Spinal cord (tissue), 10 donors: Measurements from ENCODE around the gene CA6. TPM values are rescaled to one million over a fixed set of nuclear protein-coding genes. Genes with fewer than 3 reads are reported as not detected.
"Not testable (repeated sequence)": the region's sequence is repeated elsewhere in the genome, so short reads cannot be mapped to it uniquely, and the experiment has no call there.

Experiments used
- DNase-seq, 6 donors: peaks; one replicate each; pipeline versions ENCODE4 v3.0.0 to v3.0.0-alpha.2; 2013 to 2015; ENCODE audit warnings: low spot score in 6 of 6, low read depth in 4 of 6
- H3K27ac ChIP-seq: one replicate; pipeline ENCODE4 v1.5.1; 2013; ENCODE audit warnings: low read depth, low read length, control low read depth
- H3K27me3 ChIP-seq: one replicate; pipeline ENCODE4 v1.6.1; 2013; ENCODE audit warnings: low read length; ENCODE audit not compliant: control insufficient read depth, insufficient read depth
- H3K36me3 ChIP-seq: one replicate; pipeline ENCODE4 v1.6.1; 2013; ENCODE audit warnings: low read length; ENCODE audit not compliant: control insufficient read depth, insufficient read depth
- H3K4me1 ChIP-seq: one replicate; pipeline ENCODE4 v1.6.1; 2013; ENCODE audit warnings: low read length; ENCODE audit not compliant: control insufficient read depth, insufficient read depth
- H3K4me3 ChIP-seq: one replicate; pipeline ENCODE4 v1.5.1; 2013; ENCODE audit warnings: low read depth, low read length, control low read depth
- H3K9me3 ChIP-seq: one replicate; pipeline ENCODE4 v1.6.1; 2013; ENCODE audit warnings: low read length; ENCODE audit not compliant: control insufficient read depth, insufficient read depth
- WGBS: methylation state at CpG from one replicate; pipeline ENCODE4 v1.1.5; 2013; ENCODE audit warnings: missing lambda C conversion rate; ENCODE audit not compliant: insufficient coverage; 5-methylcytosine and 5-hydroxymethylcytosine counted together
- polyA plus RNA-seq, 2 donors: library from polyadenylated mRNA; unstranded; fragments of 120-200 nt; gene quantifications; one replicate each; pipeline ENCODE4 v1.2.1, GENCODE V29; 2013; ENCODE audit not compliant: insufficient read length in 2 of 2
- total RNA-seq, 2 donors: library from RNA; depleted of rRNA in 1 of 2; stranded (reverse); fragments of 120-200 nt in 1 of 2; fragments of >200 nt in 1 of 2; gene quantifications; one replicate each; pipeline versions ENCODE4 v1.2.3 to v1.2.4, GENCODE V29; 2013 to 2014
- donor health status: healthy.

The CA6 gene
- total and polyA plus RNA-seq, 4 donors = 0.30 TPM; not detected in 3

- Histone ChIP-seq H3K4me3 (no peak overlapping the region), H3K27me3 (no peaks in the 10 kb centered on the region), H3K9me3 (no peaks in the 10 kb centered on the region), H3K4me1 (peaks cover 5% of the 10 kb centered on the region), H3K27ac (no peak overlapping the region), H3K36me3 (no peaks in the 10 kb centered on the region)
- DNase-seq = peak in 1 of 6 donors; percentile 32
- 48% methylated on average over 13 of the region's 21 CpGs for WGBS
Observed at GRCh38 chr1:9009438-9010370, 64.0 kb downstream of the CA6 start.

- Histone ChIP-seq H3K36me3 (no peaks in the 10 kb centered on the region), H3K27ac (no peak overlapping the region), H3K9me3 (no peaks in the 10 kb centered on the region), H3K4me1 (peaks cover 5% of the 10 kb centered on the region), H3K4me3 (no peak overlapping the region), H3K27me3 (no peaks in the 10 kb centered on the region)
- WGBS = 80% methylated on average over 8 of the region's 8 CpGs
- no peak for DNase-seq
Observed at GRCh38 chr1:9010781-9011323, 65.2 kb downstream of the CA6 start.

GRCh38 chr1:9013819-9014218 lies 68.2 kb downstream of the CA6 start:
- Histone ChIP-seq H3K4me3 (no peak overlapping the region), H3K27me3 (no peaks in the 10 kb centered on the region), H3K4me1 (peaks cover 10% of the 10 kb centered on the region), H3K27ac (no peak overlapping the region), H3K36me3 (no peaks in the 10 kb centered on the region), H3K9me3 (no peaks in the 10 kb centered on the region)
- WGBS = 76% methylated on average over 8 of the region's 8 CpGs
- DNase-seq = no peak

- Histone ChIP-seq H3K4me3 (no peak overlapping the region), H3K27me3 (no peaks in the 10 kb centered on the region), H3K9me3 (no peaks in the 10 kb centered on the region), H3K36me3 (no peaks in the 10 kb centered on the region), H3K27ac (no peak overlapping the region), H3K4me1 (peaks cover 18% of the 10 kb centered on the region)
- 88% methylated on average over 36 of the region's 36 CpGs for WGBS
- no peak for DNase-seq
Observed at GRCh38 chr1:9014475-9015375, 69.1 kb downstream of the CA6 start.

- 77% methylated on average over 5 of the region's 5 CpGs for WGBS
Observed at GRCh38 chr1:9016455-9016854, 70.8 kb downstream of the CA6 start.

GRCh38 chr1:9018333-9018732 lies 72.7 kb downstream of the CA6 start:
- Histone ChIP-seq H3K9me3 (no peaks in the 10 kb centered on the region), H3K27me3 (no peaks in the 10 kb centered on the region), H3K27ac (no peak overlapping the region), H3K4me3 (no peak overlapping the region), H3K36me3 (no peaks in the 10 kb centered on the region), H3K4me1 (peaks cover 18% of the 10 kb centered on the region)
- peak in 2 of 6 donors; percentile 34 to 54 for DNase-seq
- WGBS = 55% methylated on average over 8 of the region's 13 CpGs

More at GRCh38 chr1:9016455-9016854, 70.8 kb downstream of the CA6 start:
- H3K4me1 ChIP-seq = peaks cover 18% of the 10 kb centered on the region
- H3K27ac ChIP-seq = no peak overlapping the region
- H3K9me3 ChIP-seq = no peaks in the 10 kb centered on the region
- no peaks in the 10 kb centered on the region for H3K36me3 ChIP-seq
- no peak for DNase-seq
- no peak overlapping the region for H3K4me3 ChIP-seq
- H3K27me3 ChIP-seq = no peaks in the 10 kb centered on the region

GRCh38 chr1:9019896-9020295 lies 74.2 kb downstream of the CA6 start:
- no peaks in the 10 kb centered on the region for H3K36me3 ChIP-seq
- no peaks in the 10 kb centered on the region for H3K27me3 ChIP-seq
- peaks cover 18% of the 10 kb centered on the region for H3K4me1 ChIP-seq
- 8% methylated on average over 4 of the region's 4 CpGs for WGBS
- H3K27ac ChIP-seq = no peak overlapping the region
- no peak overlapping the region for H3K4me3 ChIP-seq
- DNase-seq = peak in 2 of 6 donors; percentile 21 to 33
- no peaks in the 10 kb centered on the region for H3K9me3 ChIP-seq

- DNase-seq = peak in 1 of 6 donors; percentile 18
- Histone ChIP-seq H3K36me3 (no peaks in the 10 kb centered on the region), H3K27me3 (no peaks in the 10 kb centered on the region), H3K4me1 (peaks cover 18% of the 10 kb centered on the region), H3K27ac (no peak overlapping the region), H3K9me3 (no peaks in the 10 kb centered on the region), H3K4me3 (no peak overlapping the region)
- 38% methylated on average over 2 of the region's 6 CpGs for WGBS
Observed at GRCh38 chr1:9020305-9020704, 74.6 kb downstream of the CA6 start.

- WGBS = no CpG with 5 or more reads among the region's 15 CpGs
- not testable (repeated sequence) for H3K27ac ChIP-seq, H3K27me3 ChIP-seq, H3K4me3 ChIP-seq, DNase-seq, H3K9me3 ChIP-seq, H3K36me3 ChIP-seq
- peaks cover 20% of the 10 kb centered on the region for H3K4me1 ChIP-seq
Observed at GRCh38 chr1:9022026-9022738, 76.5 kb downstream of the CA6 start.
